GM21526 (cell line): Measurements from ENCODE around the gene CORO2B.

ENCODE experiments used
- ATAC-seq: cut with Tn5 transposase; IDR thresholded peaks from one replicate; pipeline ENCODE4 v1.9.1; 2021; ENCODE audit warnings: moderate library complexity; ENCODE audit not compliant: unreplicated experiment, low FRiP score

CORO2B gene

DNA sequence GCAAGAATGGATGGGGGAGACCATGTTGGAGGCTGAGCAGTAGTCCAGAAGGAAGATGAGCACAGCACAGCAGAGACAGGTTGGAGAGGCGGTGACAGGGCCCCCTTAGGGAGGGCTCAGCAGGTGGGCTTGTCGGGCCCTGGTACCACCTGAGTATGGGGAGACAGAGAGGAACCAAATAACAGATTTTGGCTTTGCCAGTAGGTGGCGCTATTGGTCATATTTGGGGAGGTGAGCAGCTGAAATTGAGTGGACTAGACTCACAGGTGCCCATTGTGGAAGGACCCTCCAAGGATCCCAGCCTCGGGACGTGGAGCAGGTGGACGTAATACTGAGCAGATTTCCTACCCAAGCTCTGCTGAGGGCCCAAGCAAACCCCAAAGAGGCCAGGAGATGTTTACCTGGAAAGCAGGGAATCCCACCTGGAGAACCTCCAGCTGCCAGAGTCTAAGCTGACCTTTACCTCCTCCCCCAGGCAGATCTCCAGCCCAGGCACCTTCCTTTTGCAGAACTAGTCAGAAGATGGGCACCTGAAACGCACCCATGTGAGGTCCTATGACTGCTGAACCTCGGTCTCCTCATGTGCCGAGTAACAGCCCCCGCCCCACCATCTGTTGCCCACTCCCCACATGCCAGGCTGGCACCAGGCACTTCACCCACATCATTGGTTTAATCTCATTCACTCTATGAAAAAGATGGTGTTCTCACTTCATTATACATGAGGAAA, 24.6 kb upstream of the CORO2B start:
- ATAC-seq = no peak

DNA sequence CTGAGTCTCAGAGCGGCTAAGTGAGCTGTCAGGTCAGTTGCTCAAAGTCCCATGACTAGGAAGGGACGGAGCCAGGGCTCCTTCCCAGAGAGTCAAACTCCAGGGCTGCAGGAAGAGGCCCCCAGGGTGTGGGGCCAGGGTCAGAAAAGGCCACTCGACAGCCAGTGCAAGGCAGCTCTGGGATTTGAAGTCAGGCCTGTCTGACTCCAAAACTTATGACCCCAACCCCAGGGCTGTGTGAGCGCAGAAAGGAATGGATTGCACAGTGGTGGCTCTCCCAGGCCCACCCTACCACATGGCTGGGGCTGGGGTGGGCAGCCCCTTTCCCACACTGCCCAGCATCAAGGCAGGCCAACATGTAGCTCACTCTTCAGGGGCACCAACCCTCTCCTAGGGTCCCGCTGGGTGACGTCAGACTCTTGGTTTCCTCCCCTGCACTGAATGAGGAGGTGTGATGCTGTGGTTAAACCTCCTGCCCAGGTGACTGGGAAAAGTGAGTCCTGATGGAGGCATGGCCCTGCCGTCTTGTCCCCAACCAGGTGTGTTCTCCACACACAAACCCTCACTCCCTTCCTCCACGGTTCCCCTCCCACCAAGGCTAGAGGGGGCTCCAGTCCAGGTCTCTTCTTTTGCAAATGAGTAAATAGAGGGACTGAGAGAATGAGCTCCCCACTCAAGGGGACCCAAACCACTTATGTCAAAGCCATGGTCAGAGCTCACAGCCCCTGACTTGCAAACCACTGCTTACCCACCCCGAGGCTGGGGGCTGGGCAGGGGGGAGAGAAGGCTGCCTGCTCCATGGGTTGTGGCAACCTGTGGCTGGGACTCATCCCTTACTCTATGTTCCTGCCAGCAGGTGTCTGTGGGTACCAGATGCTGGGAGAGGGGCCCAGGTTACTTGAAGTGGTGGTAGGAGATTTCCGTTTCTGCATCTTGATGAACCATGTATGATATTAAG, 23.8 kb upstream of the CORO2B start:
- ATAC-seq = no peak

DNA sequence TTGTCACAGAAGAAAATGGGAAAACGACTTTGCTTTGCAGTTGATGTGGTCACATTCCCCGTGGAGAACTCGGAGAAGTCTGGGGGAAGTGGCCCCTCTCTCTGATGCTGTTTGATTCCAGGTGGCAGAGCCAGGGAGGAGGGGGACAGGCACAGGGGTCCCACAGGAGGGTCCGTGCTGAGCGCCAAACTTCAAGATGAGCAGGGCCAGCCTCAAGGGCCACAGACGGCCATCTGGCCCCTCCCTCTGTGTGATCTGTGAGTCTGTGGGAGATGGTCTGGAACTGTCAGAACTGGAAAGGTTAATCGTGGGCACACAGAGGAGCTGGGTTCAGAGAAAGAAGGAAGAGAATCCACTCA, 23.1 kb upstream of the CORO2B start:
- ATAC-seq = no peak

DNA sequence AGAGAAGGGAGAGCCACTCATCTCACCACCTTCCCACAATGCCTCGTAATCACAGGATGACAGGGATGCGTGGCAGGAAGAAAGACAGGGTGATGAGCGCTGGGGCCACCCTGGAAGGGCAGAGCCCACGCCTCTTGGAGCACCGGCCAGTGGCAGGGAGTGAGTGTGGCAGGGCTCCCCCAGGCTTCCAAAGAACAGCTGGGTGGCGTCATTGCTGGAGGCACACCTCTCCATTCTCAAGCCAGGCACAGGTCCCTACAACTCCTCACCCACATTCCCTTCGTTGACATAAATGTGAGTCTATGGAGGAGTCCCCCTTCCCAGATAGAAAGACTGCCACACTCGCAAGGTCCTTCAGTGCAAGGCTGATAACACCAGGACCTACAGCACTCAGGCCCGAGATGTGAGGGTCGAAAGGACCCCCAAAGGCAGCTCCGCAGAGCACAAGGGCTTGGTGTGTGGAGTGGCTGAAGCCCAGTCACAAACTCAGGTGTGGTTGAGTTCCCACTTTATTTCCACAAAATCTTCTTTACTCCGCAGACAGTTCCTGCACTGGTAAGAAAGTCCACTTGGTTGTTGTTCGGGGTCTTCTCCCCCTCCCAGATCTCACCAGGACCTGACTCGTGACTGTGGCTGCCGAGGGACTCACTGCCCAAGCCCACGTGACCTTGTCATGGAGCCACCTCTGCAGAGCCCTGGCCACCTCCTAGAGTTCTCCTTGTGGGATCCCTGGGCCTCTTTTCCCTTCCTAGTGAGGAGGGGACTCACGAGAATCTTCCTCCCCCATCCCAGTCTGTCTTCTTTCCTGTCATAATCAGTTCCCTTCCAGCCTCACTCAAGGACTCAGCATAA, 22.4 kb upstream of the CORO2B start:
- no peak for ATAC-seq

DNA sequence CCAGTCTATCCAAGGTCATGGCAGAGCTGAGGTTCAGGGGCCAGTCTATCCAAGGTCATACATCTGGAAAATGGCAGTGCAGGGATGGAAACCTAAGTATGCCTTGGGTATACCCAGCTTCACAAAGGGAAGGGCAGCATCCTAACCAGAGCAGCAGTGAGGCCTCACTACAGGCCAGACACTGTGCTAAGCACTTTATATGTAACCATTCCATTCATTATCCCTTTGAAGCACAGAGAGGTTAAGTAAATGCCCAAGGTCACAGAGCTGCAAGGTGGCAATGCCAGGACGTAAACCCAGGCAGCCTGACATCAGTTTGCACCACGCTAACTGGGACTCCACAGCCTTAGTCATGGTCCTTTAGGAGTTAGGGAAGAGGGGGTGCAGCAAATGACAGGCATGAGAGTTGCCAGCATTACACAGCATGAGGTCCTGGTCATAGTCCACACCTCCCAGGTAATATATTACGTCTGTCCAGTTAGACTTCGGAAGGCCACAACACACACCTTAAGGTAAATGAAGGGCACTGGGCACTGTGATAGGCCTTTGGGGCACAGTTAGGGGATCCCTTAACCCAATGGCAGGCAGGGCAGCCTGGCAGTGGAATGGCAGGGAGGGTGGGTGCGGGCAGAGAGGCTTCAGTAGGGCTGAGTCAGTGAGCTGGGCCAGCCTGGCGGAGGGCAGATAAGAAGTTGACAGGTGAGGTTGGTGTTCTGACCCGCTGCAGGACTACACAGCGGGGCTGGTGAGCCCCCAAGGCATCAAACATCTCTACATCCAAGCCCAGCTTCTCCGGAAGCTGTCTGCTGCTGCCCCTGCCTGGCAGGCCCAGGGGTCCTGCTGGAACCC, 21.1 kb upstream of the CORO2B start:
- ATAC-seq = no peak

DNA sequence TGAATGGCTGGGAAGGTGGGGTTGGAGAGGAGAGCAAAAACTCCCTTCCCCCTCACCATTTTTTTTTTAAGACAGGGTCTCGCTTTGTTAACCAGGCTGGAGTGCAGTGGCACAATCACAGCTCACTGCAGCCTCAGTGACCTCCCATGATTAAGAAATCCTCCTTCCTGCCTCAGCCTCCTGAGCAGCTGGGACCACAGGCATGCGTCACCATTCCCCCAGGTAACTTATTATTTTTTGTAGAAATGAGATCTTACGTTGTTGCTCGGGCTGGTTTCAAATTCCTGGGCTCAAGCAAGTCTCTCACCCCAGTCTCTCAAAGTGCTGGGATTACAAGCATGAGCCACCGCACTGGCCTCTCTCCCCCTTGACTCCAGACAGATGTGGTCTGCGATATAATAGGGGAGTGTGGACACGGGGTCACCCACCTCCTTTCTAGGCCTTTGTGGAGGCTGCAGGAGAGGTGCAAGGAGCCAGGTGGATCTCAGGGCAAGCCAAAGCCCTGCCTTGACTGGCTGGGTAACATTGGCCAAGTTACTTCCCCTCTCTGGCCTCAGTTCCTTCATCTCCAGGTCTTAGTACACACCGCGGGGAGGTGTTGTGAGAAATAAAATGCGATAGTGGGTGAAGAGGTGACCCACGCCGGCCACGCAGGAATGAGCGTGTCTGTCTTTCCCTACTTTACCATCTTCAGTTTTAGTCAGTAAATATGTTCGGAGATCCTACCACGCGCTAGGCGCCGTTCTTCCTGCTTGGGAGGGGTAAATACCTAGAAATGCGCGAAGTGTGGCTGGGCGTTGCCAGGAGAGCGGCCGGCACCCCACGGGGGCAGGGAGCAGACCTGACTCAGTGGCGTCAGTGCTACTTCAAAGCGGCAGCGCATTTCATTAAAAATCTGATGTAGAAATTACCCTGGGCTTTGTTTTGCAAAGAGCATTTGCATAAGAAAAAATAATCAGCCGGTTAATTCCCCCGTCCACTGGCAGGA, 20.2 kb upstream of the CORO2B start:
- ATAC-seq = no peak

DNA sequence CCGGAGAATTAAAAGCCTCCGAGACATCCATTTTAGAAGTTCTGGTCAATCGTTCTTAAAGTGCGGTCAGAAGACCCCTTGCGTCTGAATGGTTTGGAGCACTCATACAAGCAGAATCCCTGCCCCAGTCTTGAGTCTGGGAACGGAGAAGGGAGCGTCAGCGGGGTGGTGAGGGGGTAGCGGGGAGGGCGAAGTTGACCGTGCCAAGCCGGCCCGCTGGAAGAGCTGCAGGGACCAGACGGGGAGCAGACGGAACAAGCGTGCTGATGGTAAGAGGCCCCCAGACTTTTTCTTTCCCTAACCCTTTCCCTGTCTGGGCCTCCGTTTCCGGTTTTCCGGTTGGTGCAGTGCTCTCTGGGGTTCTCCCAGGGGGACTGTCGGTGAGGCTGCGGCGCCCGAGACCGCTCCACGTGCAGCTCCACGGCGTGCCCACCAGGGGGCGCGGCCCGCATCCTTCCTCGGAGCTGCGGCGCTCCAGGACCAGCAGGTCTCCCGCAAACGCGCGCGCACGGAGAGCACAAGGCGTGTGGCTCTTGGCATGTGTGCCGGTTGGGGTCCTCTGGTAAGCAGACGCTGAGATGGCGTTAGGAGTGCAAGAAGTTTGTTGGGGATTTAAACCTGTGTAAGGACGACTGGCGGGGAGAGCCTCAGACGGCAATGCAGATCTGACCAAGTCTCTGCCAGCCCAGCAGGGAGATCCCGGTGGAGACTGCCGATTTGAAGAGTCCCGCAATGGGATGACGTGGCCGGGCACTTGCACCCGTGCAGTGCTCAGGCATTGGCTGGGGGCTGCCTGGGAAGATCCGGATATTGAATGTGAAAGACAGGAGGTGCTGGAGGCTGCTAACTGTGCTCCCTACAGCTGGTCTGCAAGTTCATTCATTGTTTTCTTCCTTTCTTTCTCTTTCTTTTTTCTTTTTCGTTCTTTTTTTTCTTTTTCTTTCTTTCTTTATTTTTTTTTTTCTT, 19.2 kb upstream of the CORO2B start:
- ATAC-seq = peak; percentile 74

DNA sequence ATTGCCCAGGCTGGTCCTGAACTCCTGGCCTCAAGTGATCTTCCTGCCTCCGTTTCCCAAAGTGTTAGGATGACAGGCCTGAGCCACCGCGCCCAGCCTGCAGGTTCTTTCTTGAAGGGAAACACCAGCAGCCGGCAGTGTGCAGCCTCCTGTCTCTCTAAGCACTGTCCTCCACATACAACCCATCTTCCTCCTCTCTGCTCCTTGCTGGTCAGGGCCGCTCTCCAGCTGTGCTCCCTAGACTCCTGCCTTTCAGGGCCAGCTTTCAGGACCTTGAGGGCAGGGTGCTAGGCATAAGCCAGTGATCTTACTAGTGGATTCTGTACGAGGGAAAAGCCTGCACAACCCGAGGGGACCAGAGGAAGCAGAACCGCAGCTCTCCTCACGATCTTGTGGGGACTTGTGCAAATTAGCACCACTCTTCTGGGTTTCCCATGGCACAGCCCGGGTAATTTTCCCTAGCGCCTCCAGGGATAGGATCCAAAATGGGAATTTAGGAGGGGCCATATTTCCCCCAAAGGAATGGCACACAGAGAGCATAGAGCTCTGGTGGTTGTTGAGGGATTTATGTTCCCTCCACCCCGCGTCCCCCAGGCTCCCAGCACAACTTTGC, 18.2 kb upstream of the CORO2B start:
- ATAC-seq = no peak

DNA sequence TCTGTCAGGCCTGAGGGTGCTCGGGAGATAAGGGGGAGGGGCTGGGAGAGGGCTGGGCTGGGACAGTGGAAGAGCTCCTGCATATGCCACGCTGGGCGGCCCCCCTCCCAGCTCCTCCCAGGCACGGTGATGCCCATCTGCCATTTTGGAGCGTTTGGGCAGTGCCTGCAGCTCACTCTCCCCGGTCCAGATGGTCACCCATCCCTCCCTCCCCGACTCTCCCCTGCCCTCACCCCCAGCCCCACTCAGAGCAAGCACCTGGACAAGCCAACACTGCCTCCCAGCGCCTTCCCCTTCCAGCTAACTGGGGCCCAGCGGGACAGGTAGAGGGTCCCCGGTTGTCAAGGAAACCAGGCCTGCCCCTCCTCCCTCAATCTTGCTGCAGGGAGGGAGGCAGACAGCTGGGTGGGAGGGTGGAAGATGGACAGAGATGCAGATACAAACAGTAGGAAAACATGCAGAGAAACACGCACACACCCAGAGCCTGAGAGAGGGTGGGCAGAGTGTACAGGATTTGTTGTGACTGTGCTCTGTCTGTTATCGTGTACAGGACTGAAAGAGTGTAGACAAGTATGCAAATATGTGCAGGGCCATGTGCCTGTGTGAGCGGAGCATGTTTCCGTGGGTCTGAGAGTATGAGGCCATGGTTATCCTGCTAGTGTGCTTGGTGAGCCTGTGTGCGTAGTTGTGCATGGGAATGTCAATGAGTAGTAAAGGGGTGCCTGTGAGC, 17.5 kb upstream of the CORO2B start:
- ATAC-seq = no peak

DNA sequence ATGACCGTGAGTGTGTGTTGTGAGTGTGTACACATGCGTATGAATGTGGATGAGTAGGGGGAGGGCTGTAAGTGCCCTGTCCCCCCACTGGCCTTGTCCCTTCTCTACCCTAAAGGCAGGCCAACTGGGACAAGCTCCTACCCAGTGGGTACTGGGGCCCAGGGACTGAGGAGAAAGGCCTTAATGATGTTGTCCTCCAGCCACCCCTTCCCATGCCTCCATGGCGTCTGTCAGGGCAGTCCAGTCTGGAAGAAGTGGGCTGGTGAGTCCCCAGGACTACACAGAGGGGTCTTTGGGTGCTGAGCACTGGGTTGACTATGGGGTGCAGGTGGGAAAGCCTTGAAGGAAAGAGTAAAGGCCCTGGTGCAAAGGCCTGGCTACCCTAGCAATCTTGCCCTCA, 16.9 kb upstream of the CORO2B start:
- no peak for ATAC-seq

DNA sequence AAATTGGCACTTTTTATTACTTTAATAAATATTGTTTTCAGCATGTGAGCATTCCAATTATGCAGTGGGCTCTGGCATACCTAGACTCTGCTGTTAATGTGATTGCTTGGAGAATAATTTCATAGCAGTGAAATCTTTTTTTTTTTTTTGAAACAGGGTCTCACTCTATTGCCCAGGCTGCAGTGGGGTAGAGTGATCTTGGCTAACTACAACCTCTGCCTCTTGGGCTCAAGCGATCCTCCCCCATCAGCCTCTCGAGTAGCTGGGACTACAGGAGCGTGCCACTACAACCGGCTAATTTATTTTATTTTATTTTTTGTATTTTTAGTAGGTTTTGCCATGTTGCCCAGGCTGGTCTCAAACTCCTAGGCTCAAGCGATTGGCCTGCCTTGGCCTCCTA, 14.6 kb upstream of the CORO2B start:
- ATAC-seq = no peak

DNA sequence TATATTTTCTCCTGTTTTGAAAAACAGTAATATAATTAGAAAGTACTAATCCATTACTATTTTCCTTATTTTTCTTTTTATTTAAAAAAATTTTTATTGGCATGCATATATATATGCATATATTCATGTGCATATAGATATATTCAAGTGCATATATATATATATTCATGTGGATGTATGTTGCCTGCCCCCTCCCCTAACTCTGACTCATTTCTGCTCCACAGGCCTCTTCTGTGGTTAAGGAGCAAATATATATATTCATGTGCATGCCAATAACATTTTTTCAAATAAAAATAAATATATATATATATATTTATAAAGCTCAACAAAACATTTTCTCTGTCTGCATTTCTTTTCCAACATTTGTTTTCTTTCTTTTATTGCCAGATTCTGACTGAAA, 13.6 kb upstream of the CORO2B start:
- ATAC-seq = no peak

DNA sequence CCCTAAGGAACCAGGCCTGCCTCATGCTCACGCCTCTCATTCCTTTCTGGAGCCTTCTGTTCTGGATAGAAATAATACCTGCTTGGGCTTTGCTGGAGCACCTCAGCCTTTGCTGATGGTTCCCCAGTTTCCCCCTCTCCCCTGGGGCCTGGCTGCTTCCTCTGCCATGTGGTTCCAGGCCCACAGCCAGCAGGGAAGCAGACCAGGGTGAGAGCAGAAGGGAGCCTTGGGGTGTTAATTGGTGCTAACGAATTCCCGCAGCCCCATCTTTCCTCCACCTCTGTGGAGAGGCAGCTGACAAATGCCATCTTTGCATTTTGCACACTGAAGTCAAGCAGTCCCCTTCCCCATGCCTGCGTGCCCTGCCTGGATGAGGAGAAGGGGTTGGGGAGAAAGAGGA, 13.1 kb upstream of the CORO2B start:
- no peak for ATAC-seq

DNA sequence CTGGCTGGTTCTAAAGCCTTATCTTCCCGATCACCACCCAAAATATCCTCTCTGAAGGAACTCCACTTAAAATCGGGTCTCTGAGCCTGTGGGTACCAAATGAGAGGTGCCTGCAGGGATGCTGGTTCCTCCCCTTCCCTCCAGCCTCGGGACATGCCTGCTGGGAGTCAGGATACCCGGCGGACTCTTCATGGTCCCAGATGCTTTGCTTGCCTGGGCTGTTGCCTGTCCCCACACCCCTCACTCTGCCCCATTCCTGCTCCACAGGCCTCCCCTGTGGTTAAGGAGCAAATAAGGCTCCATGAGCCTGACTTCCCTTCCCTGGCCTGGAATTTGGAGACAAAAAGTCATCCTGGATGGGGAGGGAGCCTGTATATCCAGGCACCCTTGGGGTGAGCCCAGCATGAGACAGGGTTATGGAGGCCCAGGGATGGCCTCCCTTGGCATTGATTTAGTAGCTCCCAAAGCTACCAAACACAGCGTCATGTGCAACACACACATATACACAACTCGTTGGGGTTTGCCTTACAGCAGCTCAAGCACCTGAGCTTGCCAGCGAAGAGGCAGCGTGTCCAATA, 12.3 kb upstream of the CORO2B start:
- no peak for ATAC-seq

DNA sequence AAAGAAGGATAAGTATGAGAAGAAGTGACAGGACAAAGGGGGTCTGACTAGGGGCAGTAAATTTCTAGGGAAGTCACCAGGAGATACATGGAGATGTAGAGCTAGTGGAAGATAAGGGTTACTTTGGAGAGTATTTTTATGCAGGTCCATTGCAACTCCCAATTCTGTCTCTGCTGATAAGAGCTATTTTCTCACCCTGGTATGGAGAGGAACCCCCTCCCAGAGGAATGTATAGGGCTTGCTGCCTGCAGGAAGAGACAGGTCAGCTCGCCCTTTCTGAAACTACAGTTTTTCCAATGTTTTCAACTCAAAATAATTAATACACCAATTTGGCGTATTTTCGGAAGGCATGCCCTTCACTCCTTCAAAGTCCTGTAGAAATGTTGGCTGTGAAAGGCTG, 11.4 kb upstream of the CORO2B start:
- ATAC-seq = no peak

DNA sequence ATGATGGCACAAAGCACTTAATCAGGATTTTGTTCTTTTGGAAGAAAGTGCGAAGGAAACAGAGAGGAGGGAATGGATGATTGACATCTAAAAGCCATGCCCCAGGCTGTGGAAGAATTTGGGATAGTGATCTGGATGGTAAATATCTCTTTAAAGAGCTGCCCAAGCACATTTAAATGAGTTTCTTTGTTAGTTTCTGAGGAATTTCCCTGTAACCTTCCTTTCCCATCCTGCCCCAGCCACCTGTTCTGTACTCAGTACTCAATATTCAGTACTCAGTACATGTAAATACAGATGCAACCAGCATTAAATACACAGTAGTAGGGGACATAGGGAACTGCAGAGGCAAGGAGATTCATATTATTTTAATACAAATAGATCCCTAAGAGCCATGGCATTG, 7.8 kb upstream of the CORO2B start:
- no peak for ATAC-seq
